ENCODE results near the gene NAGK.

NAGK gene

GRCh38 chr2:71117063-71117462 lies 48.6 kb downstream of the NAGK start:
- no peak for DNase-seq

- no peak for DNase-seq
These were observed 51.7 kb downstream of the NAGK start for GRCh38 chr2:71120195-71120594.

GRCh38 chr2:71121479-71121878 lies 53.0 kb downstream of the NAGK start:
- no peak for DNase-seq

- DNase-seq, result peak; percentile 15
These were observed 54.2 kb downstream of the NAGK start for GRCh38 chr2:71122387-71123298.

- DNase-seq, result no peak
These were observed 57.3 kb downstream of the NAGK start for GRCh38 chr2:71125506-71126294.

- no peak for DNase-seq
These were observed 58.5 kb downstream of the NAGK start for GRCh38 chr2:71126957-71127356.

All from fibroblast of skin of right quadriceps (primary cell).